HTR-8/SVneo (cell line): ENCODE measurements around the gene PSAPL1.

Experiments
- DNase-seq: peaks from one replicate; pipeline ENCODE4 v3.0.0; 2011; ENCODE audit warnings: low spot score, mixed read lengths; ENCODE audit not compliant: insufficient read length
- FAIRE-seq: peaks from 2 replicates; lab custom pipeline; 2011; peaks lifted over from hg19 to GRCh38; lab: Jason Lieb, UNC

PSAPL1 gene

GRCh38 chr4:7387925-7388324 is 46.8 kb downstream of the PSAPL1 start:
- FAIRE-seq (peak; percentile 94), DNase-seq (no peak)

DNA sequence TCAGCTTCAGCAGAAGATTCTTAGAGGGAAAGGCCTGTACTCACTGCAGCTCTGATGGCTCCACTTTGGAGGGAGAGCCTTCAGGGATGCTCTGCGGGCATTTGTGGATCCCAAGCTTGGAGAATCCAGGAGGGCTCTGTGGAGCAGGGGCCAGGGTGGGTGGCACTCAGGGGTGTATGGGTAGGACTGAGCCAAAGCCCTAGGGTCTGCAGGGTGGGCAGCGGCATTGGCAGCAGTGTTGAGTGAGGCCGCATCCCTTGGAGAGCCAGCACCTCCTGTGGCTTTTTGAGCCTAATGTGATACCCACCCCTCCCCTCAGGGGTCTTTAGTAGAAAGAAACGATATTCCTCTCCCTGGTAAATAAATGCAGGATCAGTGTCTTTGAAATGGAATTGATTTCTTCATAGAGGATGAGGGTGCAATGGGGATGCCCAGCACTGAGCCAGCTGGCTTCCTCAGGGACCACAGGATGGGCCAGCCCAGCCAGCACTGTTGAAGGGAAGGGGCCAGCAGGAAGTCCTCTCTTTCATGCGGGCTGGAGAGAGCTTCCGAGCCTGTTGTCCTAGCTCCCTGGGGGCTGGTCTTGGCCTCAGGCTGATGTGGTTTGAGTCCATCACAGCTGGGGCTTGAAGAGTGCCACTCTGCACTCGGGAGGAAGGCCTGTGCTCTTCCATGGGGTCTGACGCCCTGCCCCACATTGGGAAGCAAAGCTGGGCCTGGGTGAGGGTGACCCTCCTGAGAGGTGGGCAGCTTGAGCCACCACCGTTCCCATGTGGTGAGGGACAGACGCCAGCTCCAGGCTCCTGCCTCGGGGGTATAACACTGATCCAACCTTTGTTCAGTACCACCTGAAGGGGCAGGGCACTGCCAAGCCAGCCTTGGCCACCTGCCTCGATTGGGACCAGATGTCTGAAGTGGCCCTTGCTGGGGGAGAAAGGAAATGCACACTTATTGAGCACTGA is 49.5 kb downstream of the PSAPL1 start:
- DNase-seq (no peak), FAIRE-seq (no peak)

- DNase-seq (no peak), FAIRE-seq (no peak)
Measured at GRCh38 chr4:7384003-7384928, 50.5 kb downstream of the PSAPL1 start.

- no peak for FAIRE-seq
- DNase-seq, result no peak
Measured at GRCh38 chr4:7383266-7383665, 51.5 kb downstream of the PSAPL1 start.

DNA sequence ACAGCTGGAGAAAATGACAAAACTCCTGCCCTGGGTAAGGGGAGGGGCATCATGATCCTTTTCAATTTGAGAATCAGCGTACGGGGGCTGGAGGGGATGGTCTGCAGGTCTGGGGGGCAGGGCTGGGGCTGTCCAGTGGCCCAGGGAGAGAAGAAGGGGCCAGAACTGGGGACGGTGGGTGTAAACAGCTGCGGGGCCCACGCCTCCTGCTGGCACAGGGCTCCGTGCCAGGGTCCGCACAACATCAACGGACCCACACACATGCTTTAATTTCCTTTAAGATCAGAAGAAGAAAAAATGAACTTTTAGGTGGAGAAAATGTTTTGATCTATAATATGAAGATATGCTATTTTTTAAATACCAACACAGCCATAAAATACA is 52.1 kb downstream of the PSAPL1 start:
- DNase-seq (no peak), FAIRE-seq (no peak)

- FAIRE-seq, result no peak
- no peak for DNase-seq
Measured at GRCh38 chr4:7381890-7382633, 52.7 kb downstream of the PSAPL1 start.

DNA sequence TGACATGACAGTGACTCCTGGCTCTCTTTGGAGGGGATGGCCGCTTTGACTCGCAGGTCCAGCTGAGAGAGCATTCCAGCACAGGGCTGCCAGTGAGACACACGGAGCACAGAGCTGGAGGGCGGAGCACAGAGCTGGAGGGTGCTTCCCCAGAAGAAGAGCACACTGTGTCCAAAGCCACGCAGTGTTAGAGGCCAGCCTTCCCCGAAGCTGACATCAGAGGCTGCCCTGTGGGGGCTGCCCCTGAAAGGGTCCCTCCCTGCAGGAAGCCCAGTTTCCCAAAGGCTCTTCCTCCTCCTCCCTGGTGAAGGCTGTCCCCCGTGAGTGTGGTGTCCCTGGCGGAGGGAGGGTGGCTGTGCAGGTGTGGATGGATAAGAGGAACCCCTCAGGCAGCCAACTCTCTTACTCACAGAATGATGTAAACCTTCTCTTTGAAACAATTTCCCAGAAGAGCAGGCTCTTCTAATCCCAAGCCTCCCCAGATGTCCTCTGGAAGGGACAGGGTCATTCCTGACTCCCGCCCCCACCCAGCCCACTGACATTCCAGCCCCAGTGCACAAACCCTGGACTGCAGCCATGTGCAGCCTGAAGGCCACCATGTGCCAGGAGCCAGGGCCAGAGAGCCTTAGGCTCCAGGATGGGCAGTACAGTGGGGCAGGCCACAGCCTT is 53.4 kb downstream of the PSAPL1 start:
- no peak for FAIRE-seq
- DNase-seq, result no peak
